GM12801 (cell line): Measurements from ENCODE around the gene FGF10.

Experiments used
- CTCF ChIP-seq: IDR thresholded peaks from one replicate; pipeline ENCODE4 v1.5.1; 2011; ENCODE audit warnings: control low read depth; ENCODE audit not compliant: insufficient read length; ENCODE audit errors: extremely low read depth

Gene FGF10

GRCh38 chr5:44382894-44383293 is 6.3 kb downstream of the FGF10 start:
- TF ChIP-seq CTCF = no peak

DNA sequence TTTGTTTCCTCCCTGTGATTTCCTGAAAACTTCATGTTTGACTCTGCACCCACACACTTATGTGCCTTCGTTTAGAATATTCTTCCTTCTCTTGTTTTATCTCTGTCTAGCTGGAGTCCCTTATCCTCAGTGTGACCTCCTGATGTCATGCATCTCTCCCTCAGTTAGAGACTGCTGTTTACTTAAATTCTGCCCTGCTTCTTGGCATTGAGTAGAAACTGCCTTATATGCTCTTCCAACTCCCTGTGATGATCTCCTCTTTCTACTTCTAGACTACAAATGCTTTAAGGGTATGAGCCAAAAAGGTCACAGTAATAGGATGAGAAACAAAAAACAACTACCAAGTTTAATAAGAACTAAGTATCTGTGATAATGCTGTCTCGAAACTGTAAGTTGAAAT is 12.2 kb downstream of the FGF10 start:
- TF ChIP-seq CTCF = no peak

DNA sequence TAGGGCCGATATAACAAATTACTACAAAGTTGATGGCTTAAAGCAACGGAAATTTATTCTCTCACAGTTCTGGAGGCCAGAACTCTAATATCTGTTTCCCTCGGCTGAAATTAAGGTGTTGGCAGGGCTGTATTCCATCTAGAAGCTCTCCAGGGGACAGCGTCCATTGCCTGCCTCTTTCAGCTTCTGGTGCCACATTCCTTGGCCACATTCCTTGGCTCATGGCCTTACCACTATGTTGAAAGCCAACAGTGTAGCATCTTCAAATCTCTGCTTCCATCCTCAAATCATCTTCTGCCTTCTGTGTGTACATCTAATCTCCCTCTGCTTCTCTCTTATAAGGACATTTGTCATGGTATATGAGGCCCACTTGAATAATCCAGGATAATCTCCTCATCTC is 17.2 kb downstream of the FGF10 start:
- no peak for TF ChIP-seq CTCF

GRCh38 chr5:44367203-44367602 is 22.0 kb downstream of the FGF10 start:
- no peak for TF ChIP-seq CTCF

GRCh38 chr5:44365345-44365744 is 23.9 kb downstream of the FGF10 start:
- no peak for TF ChIP-seq CTCF

DNA sequence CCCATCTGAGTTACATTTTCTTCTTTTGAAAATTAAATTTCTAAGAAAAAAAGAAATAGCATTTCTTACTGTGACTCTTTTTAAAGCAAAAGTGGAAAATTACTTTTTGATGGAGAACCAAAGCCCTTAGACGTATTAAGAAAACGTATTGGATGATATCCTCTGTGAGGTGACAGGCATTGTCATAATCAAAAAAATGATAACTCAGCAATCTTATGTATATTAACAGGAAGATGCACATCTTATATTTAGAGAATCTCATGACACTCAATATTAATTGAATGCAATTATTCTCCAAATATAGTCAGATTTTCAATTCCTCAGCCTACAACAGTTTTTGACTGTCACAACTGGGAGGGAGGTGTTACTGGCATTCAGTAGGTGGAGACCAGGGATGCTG is 25.1 kb downstream of the FGF10 start:
- TF ChIP-seq CTCF = no peak

DNA sequence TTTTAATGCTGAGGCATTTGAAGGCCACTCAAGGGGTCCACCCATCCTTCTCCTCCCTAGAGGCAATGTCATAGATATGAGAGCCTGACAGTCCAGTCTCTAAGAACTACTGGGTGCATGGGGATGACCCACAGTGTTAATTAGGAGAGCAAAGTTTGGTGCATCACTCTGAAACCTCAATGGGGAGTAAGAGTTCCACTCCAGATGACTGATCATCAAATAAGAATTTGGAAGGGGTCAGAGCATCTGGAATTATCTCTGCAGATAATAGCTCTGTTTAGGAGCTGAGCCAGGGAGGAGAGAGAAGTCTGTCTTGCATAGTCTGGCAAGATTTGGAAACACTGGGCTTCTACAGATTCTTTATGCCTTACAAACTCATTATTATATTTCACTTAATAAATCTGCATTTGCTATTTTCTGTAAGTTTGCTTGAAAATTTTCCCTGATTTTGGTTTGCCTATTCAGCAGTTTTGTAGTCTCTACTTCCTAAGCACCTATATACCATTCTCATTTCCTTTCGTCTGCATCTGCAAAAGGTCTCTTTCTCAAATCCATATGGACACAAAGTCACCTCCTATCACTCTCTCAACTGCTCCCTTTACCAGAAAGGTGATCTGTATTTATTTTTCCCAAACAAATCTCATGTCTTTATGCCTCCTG is 27.7 kb downstream of the FGF10 start:
- TF ChIP-seq CTCF = no peak

DNA sequence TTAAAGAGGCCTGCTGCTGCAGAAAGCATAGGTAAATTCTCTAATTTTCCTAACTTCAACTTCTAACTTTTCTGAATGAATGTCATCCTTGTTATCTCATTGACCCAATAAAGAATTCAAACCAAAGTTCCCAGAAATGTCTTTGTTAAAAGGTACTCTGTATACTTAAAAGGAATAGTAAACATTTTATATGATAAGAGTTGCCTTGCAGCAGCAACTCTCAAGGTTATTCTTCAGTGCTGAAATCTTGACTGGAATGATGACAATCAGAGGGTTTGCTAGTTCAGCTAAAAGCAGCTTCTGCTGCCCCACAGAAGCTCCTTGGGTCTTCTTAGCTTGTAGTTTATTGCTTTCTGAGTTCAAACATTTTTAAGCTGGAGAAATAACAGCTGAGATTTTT is 28.3 kb downstream of the FGF10 start:
- TF ChIP-seq CTCF = no peak
